SK-N-SH (cell line): ENCODE results near the gene CNBD2.

Experiments
- CTCF ChIP-seq: fragments of 200-600 bp; sonication (generic); IDR thresholded peaks from 2 replicates; pipeline ENCODE4 v1.6.1; 2017; ENCODE audit warnings: antibody characterized with exemption, mild to moderate bottlenecking, moderate library complexity
- ELF1 ChIP-seq: IDR thresholded peaks from 2 replicates; pipeline ENCODE4 v1.4.0; 2012
- EP300 ChIP-seq, 2 experiments: IDR thresholded peaks; 2 replicates each; pipeline versions ENCODE4 v1.4.0 to v1.6.1; 2012; ENCODE audit warnings: borderline replicate concordance in 1 of 2, low read depth in 1 of 2, low read length in 1 of 2
- EZH2phosphoT487 ChIP-seq: fragments of 200-600 bp; sonication (generic); IDR thresholded peaks from 2 replicates; pipeline ENCODE4 v1.6.1; 2017; ENCODE audit warnings: low read depth, mixed run types, mild to moderate bottlenecking, antibody characterized with exemption, moderate library complexity, borderline replicate concordance
- GABPA ChIP-seq: IDR thresholded peaks from 2 replicates; pipeline ENCODE4 v1.4.0; 2012; ENCODE audit warnings: low read depth, mild to moderate bottlenecking
- IRF3 ChIP-seq: fragments of 150-350 bp; IDR thresholded peaks from 2 replicates; pipeline ENCODE4 v1.6.1; 2016; ENCODE audit warnings: mild to moderate bottlenecking, low read depth, low read length
- JUND ChIP-seq: IDR thresholded peaks from 2 replicates; pipeline ENCODE4 v1.4.0; 2012
- MAX ChIP-seq: IDR thresholded peaks from 2 replicates; pipeline ENCODE4 v1.4.0; 2012; ENCODE audit warnings: low read depth
- MXI1 ChIP-seq: IDR thresholded peaks from 2 replicates; pipeline ENCODE4 v1.6.1; 2012; ENCODE audit warnings: mild to moderate bottlenecking, low read depth, low read length, improper control_type of control experiment
- POLR2AphosphoS5 ChIP-seq: IDR thresholded peaks from 2 replicates; pipeline ENCODE4 v1.6.1; 2012; ENCODE audit warnings: low read depth, low read length
- RCOR1 ChIP-seq: fragments of 150-350 bp; IDR thresholded peaks from 2 replicates; pipeline ENCODE4 v1.6.1; 2017; ENCODE audit warnings: antibody characterized with exemption, low read length
- USF2 ChIP-seq: fragments of 150-350 bp; IDR thresholded peaks from 2 replicates; pipeline ENCODE4 v1.6.1; 2017; ENCODE audit warnings: antibody characterized with exemption, low read length, low read depth, borderline replicate concordance

GRCh38 chr20:36070451-36070850 lies 102.1 kb downstream of the CNBD2 start:
- no peak for TF ChIP-seq EZH2phosphoT487
- no peak for TF ChIP-seq CTCF
- TF ChIP-seq ELF1, result no peak
- TF ChIP-seq POLR2AphosphoS5, result no peak
- no peak for TF ChIP-seq MXI1
- TF ChIP-seq RCOR1, result no peak
- no peak for TF ChIP-seq MAX
- no peak for TF ChIP-seq GABPA
- TF ChIP-seq JUND, result no peak
- TF ChIP-seq EP300 (IDR thresholded peaks at IDR 0.05; ENCODE audit: borderline replicate concordance in 1 of 2, low read depth in 1 of 2, low read length in 1 of 2), result no peak
- TF ChIP-seq IRF3, result no peak
- no peak for TF ChIP-seq USF2
